Stimulated activated CD4-positive, alpha-beta T cell treated with anti-CD3 and anti-CD28 coated beads, TNF-alpha, amount 100 ng/mL, for 4 hours (primary cell): Measurements from ENCODE around the gene PDGFD.

Experiments
- DNase-seq, 3 experiments: peaks; one replicate each; pipeline ENCODE4 v3.0.0-alpha.2; 2020; ENCODE audit warnings: low read depth in 3 of 3

The PDGFD gene

GRCh38 chr11:104145062-104145461, 18.9 kb downstream of the PDGFD start:
- DNase-seq, result no peak

- no peak for DNase-seq
Measured at GRCh38 chr11:104142698-104143097, 21.2 kb downstream of the PDGFD start.

- no peak for DNase-seq
Measured at GRCh38 chr11:104136861-104137260, 27.1 kb downstream of the PDGFD start.

GRCh38 chr11:104134745-104135144, 29.2 kb downstream of the PDGFD start:
- DNase-seq, result no peak

GRCh38 chr11:104130161-104130560, 33.8 kb downstream of the PDGFD start:
- DNase-seq, result no peak

GRCh38 chr11:104129145-104129544, 34.8 kb downstream of the PDGFD start:
- no peak for DNase-seq

GRCh38 chr11:104127828-104128227, 36.1 kb downstream of the PDGFD start:
- DNase-seq, result no peak

- DNase-seq, result no peak
Measured at GRCh38 chr11:104126464-104126863, 37.5 kb downstream of the PDGFD start.

GRCh38 chr11:104124979-104125378, 39.0 kb downstream of the PDGFD start:
- no peak for DNase-seq

GRCh38 chr11:104122836-104123235, 41.1 kb downstream of the PDGFD start:
- DNase-seq, result no peak

GRCh38 chr11:104122011-104122635, 41.8 kb downstream of the PDGFD start:
- DNase-seq, result no peak

- no peak for DNase-seq
Measured at GRCh38 chr11:104120493-104121137, 43.3 kb downstream of the PDGFD start.

GRCh38 chr11:104118105-104118744, 45.7 kb downstream of the PDGFD start:
- no peak for DNase-seq

GRCh38 chr11:104113541-104113940, 50.4 kb downstream of the PDGFD start:
- DNase-seq, result no peak

- no peak for DNase-seq
Measured at GRCh38 chr11:104106136-104106754, 57.7 kb downstream of the PDGFD start.

GRCh38 chr11:104105155-104105554, 58.8 kb downstream of the PDGFD start:
- DNase-seq, result no peak

- no peak for DNase-seq
Measured at GRCh38 chr11:104104664-104105063, 59.3 kb downstream of the PDGFD start.

- no peak for DNase-seq
Measured at GRCh38 chr11:104104201-104104600, 59.7 kb downstream of the PDGFD start.

- no peak for DNase-seq
Measured at GRCh38 chr11:104098555-104098954, 65.4 kb downstream of the PDGFD start.

- DNase-seq, result no peak
Measured at GRCh38 chr11:104098132-104098531, 65.8 kb downstream of the PDGFD start.

GRCh38 chr11:104096900-104097299, 67.0 kb downstream of the PDGFD start:
- no peak for DNase-seq

GRCh38 chr11:104095791-104096190, 68.2 kb downstream of the PDGFD start:
- no peak for DNase-seq

- DNase-seq, result no peak
Measured at GRCh38 chr11:104094576-104094975, 69.4 kb downstream of the PDGFD start.
